Suppressor macrophage treated with lipopolysaccharide for 1 hour (primary cell): Measurements from ENCODE around the gene SLC35G1.

ENCODE experiments used
- DNase-seq, 3 donors: peaks; one replicate each; pipeline ENCODE4 v3.0.0-alpha.2; 2020 to 2022

Gene SLC35G1

GRCh38 chr10:93879273-93879672, 14.5 kb upstream of the SLC35G1 start:
- DNase-seq = peak in 1 of 3 donors; percentile 23

GRCh38 chr10:93894516-93895378, 969 bp downstream of the SLC35G1 start:
- no peak for DNase-seq

GRCh38 chr10:93897070-93897780, 3.4 kb downstream of the SLC35G1 start:
- no peak for DNase-seq

- no peak for DNase-seq
These were observed 5.3 kb downstream of the SLC35G1 start for GRCh38 chr10:93899109-93899508.

GRCh38 chr10:93903051-93903450, 9.3 kb downstream of the SLC35G1 start:
- no peak for DNase-seq

GRCh38 chr10:93904901-93905300, 11.1 kb downstream of the SLC35G1 start:
- DNase-seq = no peak

GRCh38 chr10:93907059-93907458, 13.3 kb downstream of the SLC35G1 start:
- no peak for DNase-seq

GRCh38 chr10:93911866-93912265, 18.1 kb downstream of the SLC35G1 start:
- no peak for DNase-seq

- no peak for DNase-seq
These were observed 18.7 kb downstream of the SLC35G1 start for GRCh38 chr10:93912444-93912843.

GRCh38 chr10:93913706-93914105, 19.9 kb downstream of the SLC35G1 start:
- no peak for DNase-seq

GRCh38 chr10:93915598-93915997, 21.8 kb downstream of the SLC35G1 start:
- no peak for DNase-seq

GRCh38 chr10:93916257-93917063, 22.7 kb downstream of the SLC35G1 start:
- DNase-seq = no peak

GRCh38 chr10:93917064-93917391, 23.2 kb downstream of the SLC35G1 start:
- no peak for DNase-seq

GRCh38 chr10:93917821-93918220, 24.0 kb downstream of the SLC35G1 start:
- no peak for DNase-seq

- peak; percentile 33 to 53 (median 34) for DNase-seq
These were observed 27.6 kb downstream of the SLC35G1 start for GRCh38 chr10:93921338-93921737.

GRCh38 chr10:93926613-93927012, 32.8 kb downstream of the SLC35G1 start:
- no peak for DNase-seq

- DNase-seq = no peak
These were observed 44.4 kb downstream of the SLC35G1 start for GRCh38 chr10:93938140-93938539.

GRCh38 chr10:93940881-93941280, 47.1 kb downstream of the SLC35G1 start:
- DNase-seq = no peak

- no peak for DNase-seq
These were observed 47.8 kb downstream of the SLC35G1 start for GRCh38 chr10:93941606-93942005.

- DNase-seq = no peak
These were observed 52.0 kb downstream of the SLC35G1 start for GRCh38 chr10:93945819-93946218.

- DNase-seq = no peak
These were observed 53.3 kb downstream of the SLC35G1 start for GRCh38 chr10:93947055-93947454.

GRCh38 chr10:93947524-93947923, 53.7 kb downstream of the SLC35G1 start:
- DNase-seq = no peak

GRCh38 chr10:93951905-93952304, 58.1 kb downstream of the SLC35G1 start:
- no peak for DNase-seq
